SIG-M5 treated with dmso at 0.1 percent for 504 hours (cell line): ENCODE results near the gene FSTL4.

ENCODE experiments used
- DNase-seq: peaks from one replicate; lab custom pipeline; 2025; ENCODE audit not compliant: unreplicated experiment; lab: John Stamatoyannopoulos, UW

Gene FSTL4

GRCh38 chr5:133372293-133372937, 239.9 kb downstream of the FSTL4 start:
- no peak for DNase-seq

GRCh38 chr5:133371371-133372155, 240.8 kb downstream of the FSTL4 start:
- DNase-seq = no peak

- DNase-seq = no peak
These were observed 241.4 kb downstream of the FSTL4 start for GRCh38 chr5:133370904-133371303.

- no peak for DNase-seq
These were observed 242.1 kb downstream of the FSTL4 start for GRCh38 chr5:133370036-133370831.

- DNase-seq = no peak
These were observed 243.2 kb downstream of the FSTL4 start for GRCh38 chr5:133368916-133369783.

GRCh38 chr5:133367984-133368383, 244.4 kb downstream of the FSTL4 start:
- DNase-seq = no peak

GRCh38 chr5:133367071-133367786, 245.1 kb downstream of the FSTL4 start:
- DNase-seq = no peak

GRCh38 chr5:133366438-133366837, 245.9 kb downstream of the FSTL4 start:
- no peak for DNase-seq

- no peak for DNase-seq
These were observed 246.6 kb downstream of the FSTL4 start for GRCh38 chr5:133365738-133366137.

GRCh38 chr5:133364936-133365707, 247.2 kb downstream of the FSTL4 start:
- no peak for DNase-seq

- no peak for DNase-seq
These were observed 248.3 kb downstream of the FSTL4 start for GRCh38 chr5:133363807-133364587.

- no peak for DNase-seq
These were observed 249.9 kb downstream of the FSTL4 start for GRCh38 chr5:133362438-133362837.

GRCh38 chr5:133361922-133362321, 250.4 kb downstream of the FSTL4 start:
- DNase-seq = no peak

- no peak for DNase-seq
These were observed 251.5 kb downstream of the FSTL4 start for GRCh38 chr5:133360693-133361472.

GRCh38 chr5:133359861-133360260, 252.5 kb downstream of the FSTL4 start:
- DNase-seq = no peak

GRCh38 chr5:133358271-133358670, 254.1 kb downstream of the FSTL4 start:
- DNase-seq = no peak

GRCh38 chr5:133357758-133358157, 254.6 kb downstream of the FSTL4 start:
- no peak for DNase-seq

- no peak for DNase-seq
These were observed 255.3 kb downstream of the FSTL4 start for GRCh38 chr5:133356984-133357421.
